ENCODE measurements around the gene MTCH2. TPM values are rescaled to one million over a fixed set of nuclear protein-coding genes. Genes with fewer than 3 reads are reported as not detected.
A peak's percentile ranks its signal among the peaks of the same experiment; 100 is the strongest.
"Not testable (repeated sequence)": the region's sequence is repeated elsewhere in the genome, so short reads cannot be mapped to it uniquely, and the experiment has no call there.

The MTCH2 gene
- total and polyA plus RNA-seq, 7 donors = 33.2 to 119 (median 44.6) TPM

GRCh38 chr11:47669856-47670255 is 27.5 kb upstream of the MTCH2 start:
- H3K27ac ChIP-seq = no peak overlapping the region
- H3K36me3 ChIP-seq = no peaks in the 10 kb centered on the region
- DNase-seq = no peak
- no peaks in the 10 kb centered on the region for H3K9me3 ChIP-seq
- intact Hi-C loops (cut with DNase I) = no loop called here
- no peak overlapping the region for H3K4me3 ChIP-seq
- TF ChIP-seq POLR2AphosphoS5 (IDR thresholded peaks at IDR 0.05) = no peak
- TF ChIP-seq EP300 (IDR thresholded peaks at IDR 0.05) = no peak
- TF ChIP-seq CTCF (IDR thresholded peaks at IDR 0.05) = no peak
- TF ChIP-seq POLR2A (IDR thresholded peaks at IDR 0.05) = no peak
- H3K27me3 ChIP-seq = no peaks in the 10 kb centered on the region
- WGBS, 2 donors = 91 to 95% methylated on average over 6 of the region's 6 CpGs
- no peaks in the 10 kb centered on the region for H3K4me1 ChIP-seq

DNA sequence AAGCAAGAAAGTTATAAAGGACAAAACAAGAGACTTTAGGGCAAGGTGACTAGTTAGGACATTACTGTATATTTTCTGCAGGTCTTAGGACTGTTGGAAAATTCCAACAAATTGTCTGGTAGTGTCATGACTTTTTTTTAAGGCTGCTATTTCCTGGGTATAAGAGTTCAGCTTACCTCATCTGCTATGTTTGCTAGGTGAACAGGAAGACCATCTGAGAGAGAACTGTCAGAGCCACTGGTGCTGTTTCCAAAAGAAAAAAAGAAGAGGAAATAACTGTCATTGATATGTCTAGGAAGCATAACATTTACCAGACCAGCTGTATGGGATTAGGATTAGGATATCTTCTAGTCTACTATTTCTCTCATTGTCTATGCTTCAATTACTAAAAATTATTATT is 26.3 kb upstream of the MTCH2 start:
- no peak overlapping the region for H3K27ac ChIP-seq
- DNase-seq = no peak
- H3K36me3 ChIP-seq = no peaks in the 10 kb centered on the region
- no peaks in the 10 kb centered on the region for H3K9me3 ChIP-seq
- intact Hi-C loops (cut with DNase I) = no loop called here
- H3K27me3 ChIP-seq = no peaks in the 10 kb centered on the region
- TF ChIP-seq EP300 (IDR thresholded peaks at IDR 0.05) (no peak), CTCF (IDR thresholded peaks at IDR 0.05) (no peak), POLR2AphosphoS5 (IDR thresholded peaks at IDR 0.05) (no peak), POLR2A (IDR thresholded peaks at IDR 0.05) (no peak)
- no peak overlapping the region for H3K4me3 ChIP-seq
- no peaks in the 10 kb centered on the region for H3K4me1 ChIP-seq

- TF ChIP-seq POLR2A (IDR thresholded peaks at IDR 0.05) (no peak), CTCF (IDR thresholded peaks at IDR 0.05) (no peak), EP300 (IDR thresholded peaks at IDR 0.05) (no peak), POLR2AphosphoS5 (IDR thresholded peaks at IDR 0.05) (no peak)
Observed at GRCh38 chr11:47667555-47667954, 25.2 kb upstream of the MTCH2 start.

DNA sequence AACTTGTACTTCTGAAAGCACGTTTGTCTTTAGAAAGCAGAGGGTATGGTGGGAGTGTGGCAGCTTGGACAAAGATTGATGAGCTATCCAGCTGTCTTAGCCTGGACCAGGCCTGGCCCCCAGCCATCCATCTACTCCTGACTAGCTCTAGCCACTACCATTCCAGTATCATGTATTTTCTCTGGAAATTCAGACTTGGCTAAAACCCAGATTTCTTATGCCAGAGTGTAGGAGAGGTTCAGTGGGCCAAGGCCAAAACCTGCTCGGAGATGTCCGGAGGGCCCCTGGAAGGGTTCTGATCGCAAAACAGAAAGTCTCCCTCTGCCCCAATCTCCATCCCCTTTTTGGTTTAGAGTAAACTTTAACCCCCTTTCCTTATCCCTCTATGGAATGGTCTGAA is 24.8 kb upstream of the MTCH2 start:
- DNase-seq = peak; percentile 18
- Histone ChIP-seq H3K4me1 (no peaks in the 10 kb centered on the region), H3K4me3 (no peak overlapping the region), H3K9me3 (no peaks in the 10 kb centered on the region), H3K27me3 (no peaks in the 10 kb centered on the region), H3K36me3 (no peaks in the 10 kb centered on the region), H3K27ac (no peak overlapping the region)
- intact Hi-C loops (cut with DNase I) = no loop called here
- 90 to 94% methylated on average over 4 of the region's 4 CpGs for WGBS, 2 donors
- no peak for TF ChIP-seq POLR2A (IDR thresholded peaks at IDR 0.05)
- no peak for TF ChIP-seq POLR2AphosphoS5 (IDR thresholded peaks at IDR 0.05)

More at GRCh38 chr11:47667555-47667954, 25.2 kb upstream of the MTCH2 start:
- intact Hi-C loops (cut with DNase I) = no loop called here
- no peaks in the 10 kb centered on the region for H3K9me3 ChIP-seq
- 84 to 92% methylated on average over 2 of the region's 2 CpGs for WGBS, 2 donors
- no peak overlapping the region for H3K4me3 ChIP-seq
- no peak overlapping the region for H3K27ac ChIP-seq
- no peaks in the 10 kb centered on the region for H3K36me3 ChIP-seq
- DNase-seq = no peak
- no peaks in the 10 kb centered on the region for H3K4me1 ChIP-seq
- H3K27me3 ChIP-seq = no peaks in the 10 kb centered on the region

GRCh38 chr11:47664936-47665335 is 22.6 kb upstream of the MTCH2 start:
- intact Hi-C loops (cut with DNase I); DNase-seq; H3K27me3 ChIP-seq; H3K4me3 ChIP-seq; H3K27ac ChIP-seq; H3K9me3 ChIP-seq; H3K4me1 ChIP-seq; H3K36me3 ChIP-seq: not testable (repeated sequence)
- 92 to 97% methylated on average over 4 of the region's 4 CpGs for WGBS, 2 donors

GRCh38 chr11:47661245-47661644 is 18.9 kb upstream of the MTCH2 start:
- DNase-seq = no peak
- Histone ChIP-seq H3K9me3 (no peaks in the 10 kb centered on the region), H3K27ac (no peak overlapping the region), H3K4me3 (no peak overlapping the region), H3K36me3 (no peaks in the 10 kb centered on the region), H3K27me3 (no peaks in the 10 kb centered on the region), H3K4me1 (no peaks in the 10 kb centered on the region)
- TF ChIP-seq CTCF (IDR thresholded peaks at IDR 0.05) = no peak
- no peak for TF ChIP-seq EP300 (IDR thresholded peaks at IDR 0.05)
- no peak for TF ChIP-seq POLR2AphosphoS5 (IDR thresholded peaks at IDR 0.05)
- no peak for TF ChIP-seq POLR2A (IDR thresholded peaks at IDR 0.05)
- 98 to 99% methylated on average over 2 of the region's 2 CpGs for WGBS, 2 donors
- intact Hi-C loops (cut with DNase I) = no loop called here
